ENCODE data around the gene GMDS.
A peak's percentile ranks its signal among the peaks of the same experiment; 100 is the strongest.

GMDS gene
- 10.7 to 13.8 reads per million in 2 donors for total RNA-seq

- peak; percentile 74 for DNase-seq
Measured at GRCh38 chr6:2245103-2245876, at the start of gene GMDS. TSS of gene GMDS (minus strand) at chr6:2245605.

GRCh38 chr6:2285510-2285909 is 40.1 kb upstream of the GMDS start:
- no peak for DNase-seq

GRCh38 chr6:2275892-2276242 is 30.5 kb upstream of the GMDS start:
- no peak for DNase-seq

GRCh38 chr6:2274981-2275891 is 29.8 kb upstream of the GMDS start:
- DNase-seq: no peak

- DNase-seq: no peak
Measured at GRCh38 chr6:2272696-2273095, 27.3 kb upstream of the GMDS start.

GRCh38 chr6:2270054-2270453 is 24.6 kb upstream of the GMDS start:
- no peak for DNase-seq

GRCh38 chr6:2266841-2267240 is 21.4 kb upstream of the GMDS start:
- DNase-seq: no peak

GRCh38 chr6:2266031-2266795 is 20.8 kb upstream of the GMDS start:
- DNase-seq: no peak

GRCh38 chr6:2264932-2265331 is 19.5 kb upstream of the GMDS start:
- DNase-seq: no peak

- no peak for DNase-seq
Measured at GRCh38 chr6:2263896-2264295, 18.5 kb upstream of the GMDS start.

- no peak for DNase-seq
Measured at GRCh38 chr6:2259574-2259973, 14.2 kb upstream of the GMDS start.

- no peak for DNase-seq
Measured at GRCh38 chr6:2259002-2259494, 13.6 kb upstream of the GMDS start.

- DNase-seq: no peak
Measured at GRCh38 chr6:2258112-2258511, 12.7 kb upstream of the GMDS start.

GRCh38 chr6:2257363-2257762 is 12.0 kb upstream of the GMDS start:
- DNase-seq: no peak

- no peak for DNase-seq
Measured at GRCh38 chr6:2254747-2255146, 9.3 kb upstream of the GMDS start.

GRCh38 chr6:2249126-2249525 is 3.7 kb upstream of the GMDS start:
- DNase-seq: no peak

GRCh38 chr6:2247664-2248063 is 2.3 kb upstream of the GMDS start:
- no peak for DNase-seq

GRCh38 chr6:2245877-2246863 is 765 bp upstream of the GMDS start:
- peak; percentile 47 for DNase-seq

GRCh38 chr6:2244261-2245102 is 923 bp downstream of the GMDS start:
- DNase-seq: no peak

GRCh38 chr6:2242311-2242710 is 3.1 kb downstream of the GMDS start:
- DNase-seq: no peak

GRCh38 chr6:2240961-2241360 is 4.4 kb downstream of the GMDS start:
- DNase-seq: no peak
